Caco-2 (cell line): ENCODE results near the gene ANO1. TPM values are rescaled to one million over a fixed set of nuclear protein-coding genes. Genes with fewer than 3 reads are reported as not detected.

ENCODE experiments used
- BruUV-seq: library from RNA; stranded (reverse); fragments of 400-500 nt; replicated peaks from 2 replicates; lab custom pipeline; 2021; lab: Mats Ljungman, UMichigan
- CTCF ChIA-PET: fragments of 300-600 bp; sonication (Branson Sonifier 250); formaldehyde crosslinking; loops from one replicate; lab custom pipeline; 2022; ENCODE audit warnings: antibody characterized with exemption; lab: Charles Lee
- POLR2A ChIA-PET: fragments of 300-600 bp; sonication (Branson Sonifier 250); formaldehyde crosslinking; loops from one replicate; lab custom pipeline; 2022; ENCODE audit warnings: antibody characterized with exemption; lab: Charles Lee
- DNase-seq, 2 experiments: peaks; one replicate each; pipeline versions ENCODE4 v3.0.0 to v3.0.0-alpha.2; 2020 to 2022
- H3K27me3 ChIP-seq: replicated peaks from 2 replicates; pipeline ENCODE4 v1.6.0; 2011; ENCODE audit warnings: low read length; ENCODE audit not compliant: control insufficient read depth, insufficient read depth
- H3K36me3 ChIP-seq: 2 replicates; pipeline ENCODE4 v1.5.1; 2011; ENCODE audit warnings: low read length; ENCODE audit not compliant: control insufficient read depth, insufficient read depth
- H3K4me1 ChIP-seq: fragments of 250-450 bp; sonication (Bioruptor Pico); 2 replicates; pipeline ENCODE4 v1.5.1; 2020; ENCODE audit warnings: mild to moderate bottlenecking
- H3K4me3 ChIP-seq: 2 replicates; pipeline ENCODE4 v1.5.1; 2011; ENCODE audit warnings: low read depth, mild to moderate bottlenecking, control low read depth, low read length
- H3K9me3 ChIP-seq: fragments of 250-450 bp; sonication (Bioruptor Pico); 2 replicates; pipeline ENCODE4 v1.5.1; 2020; ENCODE audit warnings: mild to moderate bottlenecking, moderate library complexity
- H3K27ac Mint-ChIP-seq: one replicate; pipeline ENCODE4 v1.8.0; 2022; ENCODE audit warnings: mixed read lengths; ENCODE audit not compliant: unreplicated experiment
- H3K27me3 Mint-ChIP-seq: one replicate; pipeline ENCODE4 v1.8.0; 2022; ENCODE audit warnings: mixed read lengths; ENCODE audit not compliant: insufficient read depth, unreplicated experiment
- H3K36me3 Mint-ChIP-seq: one replicate; pipeline ENCODE4 v1.8.0; 2022; ENCODE audit warnings: mild to moderate bottlenecking, mixed read lengths; ENCODE audit not compliant: insufficient read depth, unreplicated experiment
- H3K4me1 Mint-ChIP-seq: one replicate; pipeline ENCODE4 v1.8.0; 2022; ENCODE audit warnings: low read depth, mixed read lengths; ENCODE audit not compliant: unreplicated experiment
- H3K4me3 Mint-ChIP-seq: one replicate; pipeline ENCODE4 v1.8.0; 2022; ENCODE audit warnings: mild to moderate bottlenecking, moderate library complexity, mixed read lengths; ENCODE audit not compliant: unreplicated experiment
- H3K9me3 Mint-ChIP-seq: one replicate; pipeline ENCODE4 v1.8.0; 2022; ENCODE audit warnings: mixed read lengths; ENCODE audit not compliant: unreplicated experiment
- intact Hi-C: fragments of 100-400 bp; cut with micrococcal nuclease; formaldehyde crosslinking; loops from one replicate; pipeline ENCODE4 v1.10.0; 2022; ENCODE audit not compliant: unreplicated experiment
- total RNA-seq: library from RNA; stranded (reverse); gene quantifications from 2 replicates; pipeline ENCODE4 v1.2.3, GENCODE V29; 2022
- TF ChIP-seq, protein P1 (sequence below), 2 experiments: fragments of 200-600 bp in 1 of 2; IDR thresholded peaks; 1 replicate in 1 of 2; 2 replicates in 1 of 2; pipeline versions ENCODE4 v1.5.1 to v1.8.0; 2011 to 2022; ENCODE audit warnings: antibody characterized with exemption in 1 of 2, control low read depth in 1 of 2, inconsistent platforms in 1 of 2, low read depth in 1 of 2, low read length in 1 of 2, mild to moderate bottlenecking in 1 of 2, moderate library complexity in 1 of 2; ENCODE audit not compliant: insufficient read depth in 1 of 2, severe bottlenecking in 1 of 2, unreplicated experiment in 1 of 2

The ANO1 gene
- total RNA-seq, 1 experiment from 2014 or later: 8.4 TPM

DNA sequence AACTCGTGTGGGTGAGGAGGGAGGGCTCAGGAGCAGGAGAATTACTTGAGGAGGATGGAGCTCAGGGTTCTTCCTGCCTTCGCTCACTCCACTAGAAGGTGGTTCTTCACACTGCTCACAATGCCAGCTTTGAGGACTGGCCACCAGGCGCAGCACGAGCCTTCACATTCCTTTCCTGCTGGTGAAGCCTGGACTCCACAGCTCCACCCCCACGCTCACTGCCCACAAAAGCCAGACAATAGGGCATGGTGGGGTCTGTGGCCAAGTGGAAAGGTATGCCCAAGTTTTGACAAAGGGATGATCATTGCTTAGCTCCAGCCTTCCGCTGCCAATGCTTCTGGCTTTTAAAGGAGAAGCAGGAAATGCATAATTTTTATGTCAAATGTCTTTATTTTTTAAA is 67.0 kb downstream of the ANO1 start:
- H3K4me1 ChIP-seq: peaks cover 24% of the 10 kb centered on the region
- ChIA-PET POLR2A (no interaction called here), CTCF (no interaction called here)
- TF ChIP-seq, protein P1, sequence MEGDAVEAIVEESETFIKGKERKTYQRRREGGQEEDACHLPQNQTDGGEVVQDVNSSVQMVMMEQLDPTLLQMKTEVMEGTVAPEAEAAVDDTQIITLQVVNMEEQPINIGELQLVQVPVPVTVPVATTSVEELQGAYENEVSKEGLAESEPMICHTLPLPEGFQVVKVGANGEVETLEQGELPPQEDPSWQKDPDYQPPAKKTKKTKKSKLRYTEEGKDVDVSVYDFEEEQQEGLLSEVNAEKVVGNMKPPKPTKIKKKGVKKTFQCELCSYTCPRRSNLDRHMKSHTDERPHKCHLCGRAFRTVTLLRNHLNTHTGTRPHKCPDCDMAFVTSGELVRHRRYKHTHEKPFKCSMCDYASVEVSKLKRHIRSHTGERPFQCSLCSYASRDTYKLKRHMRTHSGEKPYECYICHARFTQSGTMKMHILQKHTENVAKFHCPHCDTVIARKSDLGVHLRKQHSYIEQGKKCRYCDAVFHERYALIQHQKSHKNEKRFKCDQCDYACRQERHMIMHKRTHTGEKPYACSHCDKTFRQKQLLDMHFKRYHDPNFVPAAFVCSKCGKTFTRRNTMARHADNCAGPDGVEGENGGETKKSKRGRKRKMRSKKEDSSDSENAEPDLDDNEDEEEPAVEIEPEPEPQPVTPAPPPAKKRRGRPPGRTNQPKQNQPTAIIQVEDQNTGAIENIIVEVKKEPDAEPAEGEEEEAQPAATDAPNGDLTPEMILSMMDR (IDR thresholded peaks at IDR 0.05; ENCODE audit: insufficient read depth in 1 of 2, low read depth in 1 of 2, low read length in 1 of 2, severe bottlenecking in 1 of 2, unreplicated experiment in 1 of 2): no peak
- Mint-ChIP-seq H3K4me3 (no peak overlapping the region), H3K9me3 (no peaks in the 10 kb centered on the region), H3K36me3 (no peaks in the 10 kb centered on the region), H3K27ac (no peak overlapping the region), H3K4me1 (peaks cover 19% of the 10 kb centered on the region), H3K27me3 (no peaks in the 10 kb centered on the region)
- intact Hi-C loops: no loop called here
- BruUV-seq: no TSS peak
- DNase-seq: no peak
- H3K9me3 ChIP-seq: no peaks in the 10 kb centered on the region; the same call in 1 of the 2 replicates
- no peaks in the 10 kb centered on the region for H3K27me3 ChIP-seq
- no peak overlapping the region for H3K4me3 ChIP-seq
- H3K36me3 ChIP-seq: no peaks in the 10 kb centered on the region

DNA sequence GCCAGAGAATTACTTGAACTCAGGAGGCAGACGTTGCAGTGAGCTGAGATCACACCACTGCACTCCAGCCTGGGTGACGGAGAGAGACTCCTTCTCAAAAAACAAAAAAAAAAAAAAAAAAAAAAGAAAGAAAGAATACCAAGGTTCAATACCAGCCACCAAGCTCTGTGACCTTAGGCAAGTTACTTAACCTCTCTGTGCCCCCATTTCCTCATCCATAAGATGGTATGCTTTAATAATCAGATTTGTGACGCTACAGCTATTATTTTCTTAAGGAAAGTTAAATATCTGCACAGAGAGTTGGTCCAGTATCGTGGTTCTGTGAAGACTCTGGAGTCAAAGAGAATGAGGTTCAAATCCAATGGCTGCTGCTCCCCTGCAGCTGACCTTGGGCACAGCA is 67.7 kb downstream of the ANO1 start:
- no peaks in the 10 kb centered on the region for H3K27me3 ChIP-seq
- DNase-seq: no peak
- peaks cover 11% of the 10 kb centered on the region for H3K4me1 Mint-ChIP-seq
- no peaks in the 10 kb centered on the region; the same call in 1 of the 2 replicates for H3K9me3 ChIP-seq
- no peaks in the 10 kb centered on the region for H3K36me3 ChIP-seq
- no peak overlapping the region for H3K27ac Mint-ChIP-seq
- no peaks in the 10 kb centered on the region for H3K27me3 Mint-ChIP-seq
- H3K4me3 Mint-ChIP-seq: no peak overlapping the region
- peaks cover 17% of the 10 kb centered on the region for H3K4me1 ChIP-seq
- no peaks in the 10 kb centered on the region for H3K36me3 Mint-ChIP-seq
- intact Hi-C loops: no loop called here
- no TSS peak for BruUV-seq
- CTCF ChIA-PET: no interaction called here
- no peaks in the 10 kb centered on the region for H3K9me3 Mint-ChIP-seq
- POLR2A ChIA-PET: interaction anchor here (0.6 kb wide), 1 partner anchor 122 kb away, joined by 3 read pairs; no protein-coding TSS in a partner anchor
- TF ChIP-seq, protein P1 (IDR thresholded peaks at IDR 0.05; ENCODE audit: insufficient read depth in 1 of 2, low read depth in 1 of 2, low read length in 1 of 2, severe bottlenecking in 1 of 2, unreplicated experiment in 1 of 2): no peak
- no peak overlapping the region for H3K4me3 ChIP-seq

GRCh38 chr11:70146299-70146698 is 68.2 kb downstream of the ANO1 start:
- Mint-ChIP-seq H3K27ac (no peak overlapping the region), H3K27me3 (no peaks in the 10 kb centered on the region), H3K4me1 (peaks cover 7% of the 10 kb centered on the region), H3K4me3 (no peak overlapping the region), H3K9me3 (no peaks in the 10 kb centered on the region), H3K36me3 (no peaks in the 10 kb centered on the region)
- CTCF ChIA-PET: interaction anchor here (0.5 kb wide), 1 partner anchor 18 kb away, joined by 7 read pairs; no protein-coding TSS in a partner anchor
- TF ChIP-seq, protein P1 (IDR thresholded peaks at IDR 0.05; ENCODE audit: insufficient read depth in 1 of 2, low read depth in 1 of 2, low read length in 1 of 2, severe bottlenecking in 1 of 2, unreplicated experiment in 1 of 2): no peak
- Histone ChIP-seq H3K36me3 (no peaks in the 10 kb centered on the region), H3K4me3 (no peak overlapping the region), H3K9me3 (no peaks in the 10 kb centered on the region; the same call in 1 of the 2 replicates), H3K4me1 (peaks cover 12% of the 10 kb centered on the region), H3K27me3 (no peaks in the 10 kb centered on the region)
- POLR2A ChIA-PET: interaction anchor here (0.6 kb wide), 1 partner anchor 121 kb away, joined by 3 read pairs; no protein-coding TSS in a partner anchor
- intact Hi-C loops: no loop called here
- no TSS peak for BruUV-seq
- no peak for DNase-seq
